Stimulated activated naive CD4-positive, alpha-beta T cell (primary cell): ENCODE data around the gene AP5S1.

ENCODE experiments used
- DNase-seq, 6 experiments: peaks; one replicate each; lab custom pipeline; 2025; lab: John Stamatoyannopoulos, UW

Gene AP5S1

GRCh38 chr20:3820048-3820900 is at the start of gene AP5S1:
Gene AP5S1, plus strand, starts transcription at chr20:3820547. Its CDS starts 1,571 bp downstream, at chr20:3822118.
- DNase-seq: peak; percentile 83 to 98 (median 90)

GRCh38 chr20:3771552-3772058 is 48.7 kb upstream of the AP5S1 start:
- DNase-seq: no peak

GRCh38 chr20:3775457-3776108 is 44.8 kb upstream of the AP5S1 start:
- no peak for DNase-seq

GRCh38 chr20:3777381-3777715 is 43.0 kb upstream of the AP5S1 start:
- peak in 2 of 6 experiments; percentile 35 to 39 for DNase-seq

GRCh38 chr20:3777716-3778629 is 42.4 kb upstream of the AP5S1 start:
- peak in 4 of 6 experiments; percentile 27 to 42 (median 35) for DNase-seq

- DNase-seq: no peak
Observed at GRCh38 chr20:3778976-3779375, 41.4 kb upstream of the AP5S1 start.

- DNase-seq: peak in 4 of 6 experiments; percentile 27 to 42 (median 40)
Observed at GRCh38 chr20:3781153-3781910, 39.0 kb upstream of the AP5S1 start, which contains the start of gene SPEF1. Gene SPEF1, minus strand, starts transcription at chr20:3781448. Its CDS starts 161 bp downstream, at chr20:3781287.

GRCh38 chr20:3782597-3782996 is 37.8 kb upstream of the AP5S1 start:
- peak in 1 of 6 experiments; percentile 9 for DNase-seq

GRCh38 chr20:3783068-3783489 is 37.3 kb upstream of the AP5S1 start:
- no peak for DNase-seq

- no peak for DNase-seq
Observed at GRCh38 chr20:3783511-3784195, 36.7 kb upstream of the AP5S1 start.

- no peak for DNase-seq
Observed at GRCh38 chr20:3784216-3784853, 36.0 kb upstream of the AP5S1 start.

GRCh38 chr20:3784863-3785239 is 35.5 kb upstream of the AP5S1 start:
- DNase-seq: no peak

- DNase-seq: peak in 1 of 6 experiments; percentile 11
Observed at GRCh38 chr20:3785240-3786125, 34.9 kb upstream of the AP5S1 start.

- peak; percentile 14 to 52 (median 31) for DNase-seq
Observed at GRCh38 chr20:3786126-3786484, 34.2 kb upstream of the AP5S1 start.

GRCh38 chr20:3786665-3787323 is 33.6 kb upstream of the AP5S1 start, which contains the start of gene CENPB:
Gene CENPB, minus strand, starts transcription at chr20:3786740. Its CDS starts 257 bp downstream, at chr20:3786483.
- peak; percentile 76 to 89 (median 84) for DNase-seq

GRCh38 chr20:3787324-3788014 is 32.9 kb upstream of the AP5S1 start:
- peak in 1 of 6 experiments; percentile 43 for DNase-seq

GRCh38 chr20:3788685-3789155 is 31.6 kb upstream of the AP5S1 start:
- DNase-seq: no peak
